Sigmoid colon (tissue), 7 donors: Measurements from ENCODE around the gene NFIB. TPM values are rescaled to one million over a fixed set of nuclear protein-coding genes. Genes with fewer than 3 reads are reported as not detected.
A peak's percentile ranks its signal among the peaks of the same experiment; 100 is the strongest.

Experiments
- DNase-seq: peaks from one replicate; pipeline ENCODE4 v3.0.0-alpha.2; 2019
- H3K27ac ChIP-seq, 4 donors: fragments of 200-600 bp; sonication (generic); one replicate each; pipeline ENCODE4 v1.5.1; 2016 to 2019; ENCODE audit warnings: mild to moderate bottlenecking in 1 of 4
- H3K27me3 ChIP-seq, 3 donors: fragments of 200-600 bp; sonication (generic); one replicate each; pipeline ENCODE4 v1.5.1; 2019; ENCODE audit warnings: mild to moderate bottlenecking in 1 of 3
- H3K36me3 ChIP-seq, 4 donors: fragments of 200-600 bp; sonication (generic); one replicate each; pipeline ENCODE4 v1.5.1; 2016 to 2019
- H3K4me1 ChIP-seq, 4 donors: fragments of 200-600 bp; sonication (generic); one replicate each; pipeline ENCODE4 v1.5.1; 2017 to 2019
- H3K4me3 ChIP-seq, 4 donors: fragments of 200-600 bp; sonication (generic); one replicate each; pipeline ENCODE4 v1.5.1; 2017 to 2019; ENCODE audit warnings: mild to moderate bottlenecking in 2 of 4, moderate library complexity in 1 of 4
- H3K9me3 ChIP-seq, 4 donors: fragments of 200-600 bp in 3 of 4; sonication (generic) in 3 of 4; one replicate each; pipeline versions ENCODE4 v1.5.1 to v1.6.1; 2013 to 2019
- EP300 ChIP-seq, 4 donors: sonication (generic); formaldehyde crosslinking; IDR thresholded peaks; one replicate each; pipeline ENCODE4 v1.6.1; 2017; ENCODE audit warnings: antibody characterized with exemption in 4 of 4
- POLR2A ChIP-seq, 2 donors: fragments of 450-650 bp; IDR thresholded peaks; one replicate each; pipeline ENCODE4 v1.6.1; 2016; ENCODE audit warnings: antibody characterized with exemption in 2 of 2, mild to moderate bottlenecking in 2 of 2, moderate library complexity in 2 of 2
- POLR2AphosphoS5 ChIP-seq, 4 donors: sonication (generic); formaldehyde crosslinking; IDR thresholded peaks; one replicate each; pipeline ENCODE4 v1.6.1; 2017; ENCODE audit warnings: antibody characterized with exemption in 4 of 4
- WGBS, 2 donors: extraction: QIAGEN DNeasy Blood & Tissue Kit; methylation state at CpG; one replicate each; pipeline ENCODE4 v1.1.7; 2013; 5-methylcytosine and 5-hydroxymethylcytosine counted together
- intact Hi-C: fragments of 100-400 bp; cut with DNase I; formaldehyde crosslinking; loops from one replicate; pipeline ENCODE4 v1.15.1; 2023
- polyA plus RNA-seq, 3 donors: library from polyadenylated mRNA; stranded (reverse); fragments of 200-250 nt; gene quantifications; one replicate each; pipeline ENCODE4 v1.2.3, GENCODE V29; 2013
- total RNA-seq, 4 donors: library from RNA; depleted of rRNA; stranded (reverse); fragments of >200 nt; gene quantifications; one replicate each; pipeline ENCODE4 v1.1.0, GENCODE V29; 2016
- TF ChIP-seq, protein P1 (sequence below), 4 experiments: fragments of 450-650 bp in 3 of 4; fragments of 200-600 bp in 1 of 4; IDR thresholded peaks; one replicate each; pipeline ENCODE4 v1.5.1; 2016 to 2019; ENCODE audit warnings: antibody characterized with exemption in 4 of 4, mild to moderate bottlenecking in 3 of 4, moderate library complexity in 2 of 4
- donor health status: healthy with polysubstance abuse.
- donor health status: Bipolar disorder and iron deficiency.
- donor health status: healthy.

NFIB gene
- total and polyA plus RNA-seq, 7 donors = 3.7 to 129 (median 45.3) TPM

DNA sequence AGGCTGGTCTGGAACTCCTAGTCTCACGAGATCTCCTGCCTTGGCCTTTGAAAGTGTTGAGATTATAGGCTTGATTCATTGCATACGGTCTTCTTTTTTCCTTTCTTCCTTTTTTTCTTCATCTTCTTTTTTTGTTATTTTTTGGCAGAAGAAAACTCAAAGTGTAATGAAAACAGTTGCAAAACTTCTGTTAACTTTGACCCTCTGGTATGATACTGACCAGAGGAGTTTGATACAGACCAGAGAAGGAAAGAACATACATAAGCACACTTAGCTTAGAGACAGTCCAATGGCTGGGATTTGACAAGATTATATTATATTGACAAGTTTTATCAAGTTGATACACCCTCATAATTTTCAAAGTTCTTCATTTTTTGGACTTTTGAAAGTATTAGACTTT, 181.2 kb downstream of the NFIB start:
- peaks cover 0 to 33% (median 23%) of the 10 kb centered on the region in 4 donors for H3K4me1 ChIP-seq
- intact Hi-C loops = loop anchor here (5.0 kb wide), 1 partner anchor 165 kb away; no protein-coding TSS in a partner anchor
- DNase-seq = no peak
- no peak for TF ChIP-seq EP300 (IDR thresholded peaks at IDR 0.05)
- TF ChIP-seq POLR2A (IDR thresholded peaks at IDR 0.05) = no peak
- TF ChIP-seq, protein P1, sequence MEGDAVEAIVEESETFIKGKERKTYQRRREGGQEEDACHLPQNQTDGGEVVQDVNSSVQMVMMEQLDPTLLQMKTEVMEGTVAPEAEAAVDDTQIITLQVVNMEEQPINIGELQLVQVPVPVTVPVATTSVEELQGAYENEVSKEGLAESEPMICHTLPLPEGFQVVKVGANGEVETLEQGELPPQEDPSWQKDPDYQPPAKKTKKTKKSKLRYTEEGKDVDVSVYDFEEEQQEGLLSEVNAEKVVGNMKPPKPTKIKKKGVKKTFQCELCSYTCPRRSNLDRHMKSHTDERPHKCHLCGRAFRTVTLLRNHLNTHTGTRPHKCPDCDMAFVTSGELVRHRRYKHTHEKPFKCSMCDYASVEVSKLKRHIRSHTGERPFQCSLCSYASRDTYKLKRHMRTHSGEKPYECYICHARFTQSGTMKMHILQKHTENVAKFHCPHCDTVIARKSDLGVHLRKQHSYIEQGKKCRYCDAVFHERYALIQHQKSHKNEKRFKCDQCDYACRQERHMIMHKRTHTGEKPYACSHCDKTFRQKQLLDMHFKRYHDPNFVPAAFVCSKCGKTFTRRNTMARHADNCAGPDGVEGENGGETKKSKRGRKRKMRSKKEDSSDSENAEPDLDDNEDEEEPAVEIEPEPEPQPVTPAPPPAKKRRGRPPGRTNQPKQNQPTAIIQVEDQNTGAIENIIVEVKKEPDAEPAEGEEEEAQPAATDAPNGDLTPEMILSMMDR (IDR thresholded peaks at IDR 0.05) = no peak
- TF ChIP-seq POLR2AphosphoS5 (IDR thresholded peaks at IDR 0.05) = peak in 2 of 4 donors; percentile 36 to 58
- no peaks in the 10 kb centered on the region for H3K27me3 ChIP-seq
- whole genome bisulfite sequencing, 2 donors = 72 to 78% methylated on average over 2 of the region's 2 CpGs
- no peak overlapping the region for H3K4me3 ChIP-seq
- H3K36me3 ChIP-seq = no peaks in the 10 kb centered on the region
- H3K9me3 ChIP-seq = no peaks in the 10 kb centered on the region
- peak overlapping the region in 2 of 4 donors; percentile 54 to 60 for H3K27ac ChIP-seq

DNA sequence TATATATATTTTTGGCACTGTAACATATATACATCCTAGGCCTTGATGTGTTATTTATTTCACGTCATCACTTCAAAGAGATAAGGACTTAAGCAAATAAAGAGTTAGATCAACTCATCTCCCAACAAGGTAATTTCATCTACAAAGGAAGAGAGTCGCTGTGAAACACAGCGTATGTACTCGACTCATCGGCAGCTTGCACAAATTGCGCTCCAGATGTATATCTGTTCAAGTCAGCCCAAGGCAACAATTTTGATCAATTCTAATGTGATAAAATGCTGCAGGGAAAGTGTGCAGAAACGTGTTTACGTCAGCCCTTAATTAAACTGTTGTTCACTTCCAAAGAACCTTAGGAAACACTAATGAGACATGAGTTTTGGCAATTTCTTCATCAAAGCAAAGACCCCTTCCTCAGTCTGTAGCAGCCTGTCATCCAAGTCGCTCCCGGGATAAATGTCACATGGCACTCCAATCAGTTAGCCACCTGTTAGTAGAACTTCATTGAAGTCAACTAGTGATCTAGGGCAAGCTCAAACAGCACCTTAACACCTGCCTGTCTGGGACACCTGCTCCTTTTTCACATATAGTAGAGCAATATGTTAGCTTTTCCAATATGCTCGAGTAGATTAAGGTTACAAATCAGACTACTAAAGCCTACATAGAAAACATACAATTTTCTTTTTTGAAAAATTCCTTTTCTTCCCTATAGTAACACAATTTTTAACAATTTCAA, 182.4 kb downstream of the NFIB start:
- Histone ChIP-seq H3K36me3 (peaks cover 0 to 2% (median 0%) of the 10 kb centered on the region in 4 donors), H3K4me3 (no peak overlapping the region), H3K4me1 (peaks cover 0 to 33% (median 23%) of the 10 kb centered on the region in 4 donors), H3K9me3 (no peaks in the 10 kb centered on the region), H3K27me3 (no peaks in the 10 kb centered on the region), H3K27ac (no peak overlapping the region)
- intact Hi-C loops = loop anchor here (5.0 kb wide), 1 partner anchor 166 kb away; no protein-coding TSS in a partner anchor
- WGBS, 2 donors = 77 to 88% methylated on average over 11 of the region's 11 CpGs
- TF ChIP-seq, protein P1 (IDR thresholded peaks at IDR 0.05) = no peak
- TF ChIP-seq POLR2A (IDR thresholded peaks at IDR 0.05) = no peak
- no peak for TF ChIP-seq POLR2AphosphoS5 (IDR thresholded peaks at IDR 0.05)
- TF ChIP-seq EP300 (IDR thresholded peaks at IDR 0.05) = no peak
- DNase-seq = no peak

DNA sequence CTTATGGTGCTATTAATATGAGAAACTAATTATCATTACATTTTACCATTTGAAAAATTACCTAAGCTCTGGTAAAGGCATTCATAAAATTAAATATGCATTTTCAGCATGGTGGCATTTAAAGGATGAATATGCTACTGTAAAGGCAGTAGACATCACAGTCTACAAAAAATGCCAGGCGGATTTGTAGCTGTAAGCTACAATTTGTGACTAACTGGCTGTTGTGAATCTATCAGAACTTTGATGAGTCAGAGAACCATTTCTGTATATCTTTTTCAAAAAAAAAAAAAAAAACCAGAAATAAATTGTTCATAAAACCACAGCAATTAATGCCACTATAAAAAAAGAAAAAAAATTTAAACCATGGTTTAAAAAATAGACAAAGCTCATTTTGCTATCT, 186.3 kb downstream of the NFIB start:
- WGBS, 2 donors = 90 to 91% methylated on average over 1 of the region's 1 CpG
- no peak for DNase-seq

DNA sequence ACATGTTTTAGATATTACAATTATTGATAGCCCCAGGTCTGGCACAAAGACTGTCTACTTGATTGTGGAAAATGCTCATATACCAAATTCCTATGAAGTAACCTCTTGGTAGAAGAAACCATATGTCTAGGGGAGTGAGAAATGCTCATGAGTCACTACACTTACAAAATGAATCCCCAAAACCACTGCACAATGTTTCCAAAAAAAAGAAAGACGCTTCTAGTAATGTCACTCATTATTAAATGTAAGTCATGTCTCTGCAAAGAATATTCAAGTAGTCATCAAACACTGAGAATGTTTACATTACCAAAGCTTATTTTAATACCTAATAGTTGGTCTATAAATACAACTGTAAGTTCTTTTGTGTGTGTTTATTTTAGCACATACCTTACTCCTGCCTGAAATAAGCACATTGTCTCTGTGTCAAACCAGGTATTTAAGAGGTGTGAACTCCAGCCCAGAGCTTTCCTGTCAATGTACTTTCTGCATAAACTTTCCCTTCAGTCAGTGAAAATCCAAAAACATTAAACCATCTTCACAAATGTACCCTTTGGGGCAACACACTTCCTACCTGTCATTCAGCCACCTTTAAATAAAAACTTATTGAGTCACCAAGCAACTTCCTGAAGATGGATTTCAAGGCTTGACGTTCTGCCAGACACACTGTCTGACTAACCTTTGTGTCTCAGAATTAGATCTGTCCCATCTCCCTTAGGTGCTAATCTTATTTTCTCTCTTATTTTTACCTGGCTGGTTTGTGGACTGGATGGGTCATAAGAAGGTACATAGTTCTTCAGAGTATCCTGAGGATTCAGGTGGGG, 194.0 kb downstream of the NFIB start:
- Histone ChIP-seq H3K27ac (no peak overlapping the region), H3K9me3 (no peaks in the 10 kb centered on the region), H3K4me1 (peaks cover 0 to 14% (median 6%) of the 10 kb centered on the region in 4 donors), H3K27me3 (no peaks in the 10 kb centered on the region), H3K36me3 (peaks cover 10 to 70% (median 14%) of the 10 kb centered on the region in 4 donors), H3K4me3 (no peak overlapping the region)
- DNase-seq = no peak
- TF ChIP-seq EP300 (IDR thresholded peaks at IDR 0.05) (no peak), POLR2A (IDR thresholded peaks at IDR 0.05) (no peak)
- intact Hi-C loops = no loop called here
- 85 to 88% methylated on average over 2 of the region's 2 CpGs for WGBS, 2 donors

More for the DNA sequence above, 186.3 kb downstream of the NFIB start:
- intact Hi-C loops = no loop called here
- no peak for TF ChIP-seq POLR2AphosphoS5 (IDR thresholded peaks at IDR 0.05)
- TF ChIP-seq, protein P1 (IDR thresholded peaks at IDR 0.05) = no peak
- no peak for TF ChIP-seq EP300 (IDR thresholded peaks at IDR 0.05)
- TF ChIP-seq POLR2A (IDR thresholded peaks at IDR 0.05) = no peak
- Histone ChIP-seq H3K27me3 (no peaks in the 10 kb centered on the region), H3K4me1 (peaks cover 0 to 16% (median 10%) of the 10 kb centered on the region in 4 donors), H3K27ac (no peak overlapping the region), H3K36me3 (peaks cover 0 to 24% (median 3%) of the 10 kb centered on the region in 4 donors), H3K9me3 (no peaks in the 10 kb centered on the region), H3K4me3 (no peak overlapping the region)

DNA sequence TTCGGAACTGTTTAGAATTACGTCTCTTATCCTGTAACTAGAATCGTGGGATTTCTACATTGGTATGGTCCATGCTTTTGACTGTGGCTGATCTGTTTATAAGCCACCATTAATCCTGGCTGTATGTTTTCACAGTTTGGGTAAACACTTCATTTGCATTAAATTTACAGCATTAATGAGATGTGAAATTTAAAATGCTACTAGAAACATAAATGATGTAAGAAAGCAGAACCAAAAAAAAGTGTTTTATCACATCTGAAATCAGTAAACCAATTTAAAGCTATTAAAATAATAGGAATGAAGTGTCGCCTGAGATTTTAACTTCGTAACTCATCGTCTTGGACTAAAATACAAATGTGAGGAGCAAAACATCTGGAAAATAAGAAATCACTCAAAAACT, 201.7 kb downstream of the NFIB start:
- intact Hi-C loops = no loop called here
- no peak overlapping the region for H3K4me3 ChIP-seq
- peaks cover 0 to 4% (median 0%) of the 10 kb centered on the region in 4 donors for H3K4me1 ChIP-seq
- H3K9me3 ChIP-seq = no peaks in the 10 kb centered on the region
- no peak for DNase-seq
- no peak overlapping the region for H3K27ac ChIP-seq
- H3K36me3 ChIP-seq = peaks cover 5 to 56% (median 12%) of the 10 kb centered on the region in 4 donors
- TF ChIP-seq POLR2AphosphoS5 (IDR thresholded peaks at IDR 0.05) = no peak
- TF ChIP-seq EP300 (IDR thresholded peaks at IDR 0.05) = no peak
- no peak for TF ChIP-seq POLR2A (IDR thresholded peaks at IDR 0.05)
- TF ChIP-seq, protein P1 (IDR thresholded peaks at IDR 0.05) = no peak
- no peaks in the 10 kb centered on the region for H3K27me3 ChIP-seq
- WGBS, 2 donors = 86 to 94% methylated on average over 6 of the region's 6 CpGs
